GM23338 (cell line): ENCODE measurements around the gene PERCC1.

ENCODE experiments used
- POLR2AphosphoS5 ChIP-seq: IDR thresholded peaks from 2 replicates; pipeline ENCODE4 v1.6.1; 2016; ENCODE audit warnings: antibody characterized with exemption, low read depth
- TF ChIP-seq, protein P1 (sequence below), 2 experiments: fragments of 200-600 bp in 1 of 2; sonication (generic) in 1 of 2; conservative IDR thresholded peaks; 2 replicates each; pipeline versions ENCODE4 v1.5.1 to v1.6.1; 2016 to 2017; ENCODE audit warnings: antibody characterized with exemption in 2 of 2, low read depth in 2 of 2, mild to moderate bottlenecking in 2 of 2, moderate library complexity in 1 of 2

DNA sequence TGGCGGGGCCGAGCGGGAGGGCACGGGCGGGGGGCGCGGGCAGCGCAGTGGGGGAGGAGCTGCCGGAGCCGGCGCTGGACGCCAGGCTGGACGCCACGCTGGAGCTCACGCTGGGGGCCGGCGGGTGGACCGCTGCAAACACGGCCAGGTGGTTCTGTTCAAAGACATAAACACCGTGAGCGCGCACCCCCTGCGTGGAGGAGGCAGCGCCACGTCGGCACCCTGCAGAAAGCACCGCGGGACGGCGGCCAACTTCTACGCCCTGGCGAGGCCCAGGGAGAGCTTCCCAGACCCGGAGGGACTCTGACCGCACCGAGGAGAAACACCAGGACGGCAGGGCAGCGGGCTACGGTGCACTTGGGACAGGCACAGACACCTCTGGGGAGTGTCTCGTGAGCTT is 45.6 kb upstream of the PERCC1 start:
- TF ChIP-seq POLR2AphosphoS5, result no peak
- TF ChIP-seq, protein P1, sequence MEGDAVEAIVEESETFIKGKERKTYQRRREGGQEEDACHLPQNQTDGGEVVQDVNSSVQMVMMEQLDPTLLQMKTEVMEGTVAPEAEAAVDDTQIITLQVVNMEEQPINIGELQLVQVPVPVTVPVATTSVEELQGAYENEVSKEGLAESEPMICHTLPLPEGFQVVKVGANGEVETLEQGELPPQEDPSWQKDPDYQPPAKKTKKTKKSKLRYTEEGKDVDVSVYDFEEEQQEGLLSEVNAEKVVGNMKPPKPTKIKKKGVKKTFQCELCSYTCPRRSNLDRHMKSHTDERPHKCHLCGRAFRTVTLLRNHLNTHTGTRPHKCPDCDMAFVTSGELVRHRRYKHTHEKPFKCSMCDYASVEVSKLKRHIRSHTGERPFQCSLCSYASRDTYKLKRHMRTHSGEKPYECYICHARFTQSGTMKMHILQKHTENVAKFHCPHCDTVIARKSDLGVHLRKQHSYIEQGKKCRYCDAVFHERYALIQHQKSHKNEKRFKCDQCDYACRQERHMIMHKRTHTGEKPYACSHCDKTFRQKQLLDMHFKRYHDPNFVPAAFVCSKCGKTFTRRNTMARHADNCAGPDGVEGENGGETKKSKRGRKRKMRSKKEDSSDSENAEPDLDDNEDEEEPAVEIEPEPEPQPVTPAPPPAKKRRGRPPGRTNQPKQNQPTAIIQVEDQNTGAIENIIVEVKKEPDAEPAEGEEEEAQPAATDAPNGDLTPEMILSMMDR (conservative IDR thresholded peaks at IDR 0.05; ENCODE audit: low read depth in 2 of 2), result no peak
